WERI-Rb-1 (cell line): ENCODE measurements around the gene SPTB.

Experiments used
- DNase-seq: peaks from one replicate; pipeline ENCODE4 v3.0.0-alpha.2; 2020
- H3K27ac ChIP-seq: fragments of 250-450 bp; sonication (Bioruptor Pico); 2 replicates; pipeline ENCODE4 v1.5.1; 2020; ENCODE audit warnings: mild to moderate bottlenecking, moderate library complexity
- H3K27me3 ChIP-seq: fragments of 250-450 bp; sonication (Bioruptor Pico); 2 replicates; pipeline ENCODE4 v1.5.1; 2021; ENCODE audit warnings: mild to moderate bottlenecking, low read depth, moderate library complexity; ENCODE audit not compliant: insufficient read depth, severe bottlenecking
- H3K36me3 ChIP-seq: fragments of 250-450 bp; sonication (Bioruptor Pico); 2 replicates; pipeline ENCODE4 v1.5.1; 2020; ENCODE audit warnings: mild to moderate bottlenecking, moderate library complexity
- H3K4me3 ChIP-seq: 2 replicates; pipeline ENCODE4 v1.5.1; 2011; ENCODE audit warnings: low read depth, mild to moderate bottlenecking, control low read depth, low read length
- H3K9me3 ChIP-seq: fragments of 250-450 bp; sonication (Bioruptor Pico); 2 replicates; pipeline ENCODE4 v1.5.1; 2021; ENCODE audit warnings: mild to moderate bottlenecking, moderate library complexity; ENCODE audit not compliant: severe bottlenecking
- CTCF ChIP-seq: IDR thresholded peaks from 2 replicates; pipeline ENCODE4 v1.5.1; 2011; ENCODE audit warnings: low read depth, mild to moderate bottlenecking, control low read depth, inconsistent platforms, low read length

Gene SPTB

GRCh38 chr14:64767215-64767964 lies 112.3 kb downstream of the SPTB start:
- no peaks in the 10 kb centered on the region for H3K9me3 ChIP-seq
- H3K4me3 ChIP-seq: no peak overlapping the region
- no peaks in the 10 kb centered on the region for H3K36me3 ChIP-seq
- H3K27ac ChIP-seq: no peak overlapping the region
- H3K27me3 ChIP-seq: no peaks in the 10 kb centered on the region
- no peak for DNase-seq
- TF ChIP-seq CTCF: no peak

DNA sequence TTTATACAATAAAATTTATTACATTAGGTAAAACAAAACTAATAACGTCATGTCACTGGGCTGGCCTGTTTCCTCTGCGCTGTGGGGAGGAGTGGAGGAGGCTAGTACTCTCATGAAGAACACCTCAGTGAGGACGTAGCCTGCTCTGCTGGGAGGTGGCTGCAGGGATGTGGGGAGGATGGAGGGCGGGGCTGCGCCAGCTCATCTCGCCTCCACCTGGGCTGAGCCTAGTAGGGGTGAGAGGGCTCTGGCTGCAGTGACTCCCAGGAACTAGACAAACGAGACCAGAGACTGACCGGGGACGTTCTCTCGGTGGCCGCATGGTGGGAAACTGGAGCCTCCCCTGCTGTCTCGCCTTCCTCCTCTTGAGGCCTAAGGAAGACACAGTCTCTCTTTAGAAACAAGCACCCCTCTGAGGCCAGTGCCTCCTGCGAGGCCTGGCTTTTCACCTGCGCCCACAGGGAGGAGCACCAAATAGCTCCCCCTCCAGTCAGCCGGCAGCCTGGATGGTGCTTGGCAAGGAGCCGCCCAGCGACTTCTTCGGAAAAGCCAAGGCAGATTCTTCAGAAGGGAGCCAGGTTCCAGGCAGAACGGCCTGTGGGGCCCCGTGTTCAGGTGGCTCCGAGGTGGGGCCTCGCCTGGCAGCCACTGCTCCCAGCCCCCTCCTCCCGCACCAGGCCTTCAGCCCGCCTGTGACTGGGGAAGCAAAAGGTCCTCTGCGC lies 113.1 kb downstream of the SPTB start:
- DNase-seq: no peak
- no peak for TF ChIP-seq CTCF
- Histone ChIP-seq H3K4me3 (no peak overlapping the region), H3K9me3 (no peaks in the 10 kb centered on the region), H3K27ac (no peak overlapping the region), H3K36me3 (no peaks in the 10 kb centered on the region), H3K27me3 (no peaks in the 10 kb centered on the region)

DNA sequence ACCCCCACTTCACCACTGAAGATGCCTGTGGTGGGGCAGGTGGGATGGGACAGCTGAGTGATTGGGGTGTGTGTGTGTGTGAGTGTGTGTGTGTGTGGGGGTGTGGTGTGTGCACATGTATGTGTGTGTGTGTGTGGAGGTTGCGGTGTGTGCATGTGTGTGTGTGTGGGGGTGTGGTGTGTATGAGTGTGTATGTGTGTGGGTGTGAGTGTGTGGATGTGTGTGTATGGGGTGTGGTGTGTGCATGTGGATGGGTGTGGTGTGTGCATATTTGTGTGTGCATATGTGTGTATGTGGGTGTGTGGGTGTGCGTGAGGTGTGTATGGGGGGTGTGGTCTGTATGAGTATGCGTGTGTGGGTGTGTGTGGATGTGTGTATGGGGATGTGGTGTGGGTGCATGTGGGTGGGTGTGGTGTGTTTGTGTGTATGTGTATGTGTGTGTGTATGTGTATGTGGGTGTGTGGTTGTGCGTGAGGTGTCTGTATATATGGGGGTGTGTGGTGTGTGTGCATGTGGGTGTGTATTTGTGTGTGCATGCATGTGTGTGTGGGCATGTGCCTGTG lies 113.9 kb downstream of the SPTB start:
- Histone ChIP-seq H3K4me3 (no peak overlapping the region), H3K9me3 (no peaks in the 10 kb centered on the region), H3K36me3 (no peaks in the 10 kb centered on the region), H3K27ac (no peak overlapping the region), H3K27me3 (no peaks in the 10 kb centered on the region)
- TF ChIP-seq CTCF: no peak
- no peak for DNase-seq

DNA sequence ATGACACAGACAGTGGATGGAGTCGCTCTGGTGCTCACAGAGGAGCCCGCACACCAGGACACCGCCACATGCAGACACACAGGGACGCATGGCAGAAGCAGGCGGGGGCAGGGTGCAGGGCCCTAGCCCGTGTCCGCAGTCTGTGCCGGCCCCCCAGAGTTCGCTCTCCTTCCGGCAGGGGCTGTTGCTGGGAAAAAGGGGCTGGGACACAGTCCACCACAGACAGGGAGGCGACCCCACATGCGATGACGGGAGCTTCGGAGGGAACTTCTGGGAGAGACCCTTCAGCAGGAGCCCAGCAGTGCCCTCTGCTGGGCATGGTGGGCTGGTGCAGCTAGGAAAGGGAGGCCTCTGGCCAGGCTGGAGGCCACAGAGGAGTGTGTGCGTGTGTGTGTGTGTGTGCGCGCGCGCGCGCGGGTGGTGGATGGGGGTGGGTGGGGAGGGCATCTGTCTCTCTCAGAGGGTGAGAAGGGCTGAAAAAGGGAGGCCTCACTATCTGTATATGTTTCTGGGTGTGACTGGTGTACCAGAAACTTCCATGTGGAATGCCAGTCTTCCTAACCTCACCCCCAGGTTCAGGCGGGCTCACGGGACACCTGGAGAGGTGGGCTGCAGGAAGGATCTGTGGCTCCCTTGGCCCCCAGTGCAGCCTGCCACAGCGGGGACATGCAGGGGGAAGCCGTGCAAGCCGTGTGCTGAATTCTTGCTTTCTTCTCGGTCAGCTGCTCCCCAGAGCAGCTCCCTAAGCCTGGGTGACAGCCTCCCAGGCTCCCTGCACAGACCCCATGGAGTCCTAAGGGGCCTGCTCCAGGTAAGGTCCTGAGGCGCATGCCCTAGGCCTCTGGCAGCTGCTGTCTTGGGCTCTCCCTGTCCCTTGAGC lies 114.8 kb downstream of the SPTB start:
- peak; percentile 86 for DNase-seq
- Histone ChIP-seq H3K4me3 (peak overlapping the region; percentile 21), H3K9me3 (no peaks in the 10 kb centered on the region), H3K27me3 (no peaks in the 10 kb centered on the region), H3K36me3 (no peaks in the 10 kb centered on the region), H3K27ac (peak overlapping the region; percentile 80)
- TF ChIP-seq CTCF: peak; percentile 97

- Histone ChIP-seq H3K9me3 (no peaks in the 10 kb centered on the region), H3K4me3 (peak overlapping the region; percentile 21), H3K27me3 (no peaks in the 10 kb centered on the region), H3K27ac (peak overlapping the region; percentile 80), H3K36me3 (no peaks in the 10 kb centered on the region)
- peak; percentile 70 for DNase-seq
- peak; percentile 59 for TF ChIP-seq CTCF
These were observed 115.7 kb downstream of the SPTB start for GRCh38 chr14:64763801-64764621.
